Suprapubic skin (tissue), 4 donors: Measurements from ENCODE around the gene CDHR4.

Experiments used
- POLR2A ChIP-seq, 2 donors: fragments of 450-650 bp; IDR thresholded peaks; one replicate each; pipeline ENCODE4 v1.6.1; 2017; ENCODE audit warnings: antibody characterized with exemption in 2 of 2, mild to moderate bottlenecking in 2 of 2, moderate library complexity in 2 of 2
- POLR2AphosphoS5 ChIP-seq, 3 donors: sonication (generic); formaldehyde crosslinking; IDR thresholded peaks; one replicate each; pipeline ENCODE4 v1.6.1; 2017; ENCODE audit warnings: antibody characterized with exemption in 3 of 3
- TF ChIP-seq, protein P1 (sequence below), 2 donors: fragments of 200-600 bp in 1 of 2; fragments of 450-650 bp in 1 of 2; sonication (generic) in 1 of 2; IDR thresholded peaks; one replicate each; pipeline ENCODE4 v1.5.1; 2016 to 2019; ENCODE audit warnings: antibody characterized with exemption in 2 of 2, mild to moderate bottlenecking in 1 of 2, moderate library complexity in 1 of 2

DNA sequence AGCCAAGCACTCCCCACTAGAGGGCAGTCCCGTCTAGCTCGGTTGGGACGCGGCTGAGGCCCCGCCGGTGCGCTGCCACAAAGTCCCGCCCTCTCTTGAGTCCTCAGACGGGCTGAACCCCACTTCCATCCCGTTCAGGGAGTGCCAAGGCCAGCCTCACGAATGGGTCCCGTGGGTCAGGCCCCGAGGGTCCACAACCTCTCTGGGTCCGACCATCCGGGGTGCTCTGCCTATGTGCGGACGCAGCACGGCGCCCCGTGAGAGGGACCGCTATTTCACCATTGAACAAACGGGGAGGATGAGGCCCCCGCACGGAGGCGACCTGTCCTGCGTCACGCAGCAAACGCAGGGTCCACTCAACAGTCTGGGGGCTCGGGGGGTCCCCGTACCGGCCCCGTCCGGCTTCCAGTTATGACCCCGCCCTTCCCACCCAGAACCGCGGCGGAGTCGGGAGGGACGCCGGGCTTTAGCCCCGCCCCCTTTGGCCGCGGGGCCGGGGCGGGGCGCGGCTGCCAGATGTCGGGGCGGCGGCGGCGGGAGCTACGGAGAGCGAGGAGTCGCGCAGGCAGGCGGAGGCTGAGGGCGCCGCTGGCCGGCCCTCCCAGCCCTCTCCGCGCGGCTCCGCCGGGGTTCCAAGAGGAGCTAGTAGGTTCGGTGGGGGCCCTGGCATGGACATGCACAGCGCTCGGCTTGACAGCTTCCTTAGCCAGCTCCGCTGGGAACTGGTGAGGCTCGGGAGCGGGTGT is 3.2 kb upstream of the CDHR4 start, which contains the start of gene INKA1:
- TF ChIP-seq POLR2A (IDR thresholded peaks at IDR 0.05) (peak in 1 of 2 donors; percentile 40), POLR2AphosphoS5 (IDR thresholded peaks at IDR 0.05) (peak in 1 of 3 donors; percentile 36)
- TF ChIP-seq, protein P1, sequence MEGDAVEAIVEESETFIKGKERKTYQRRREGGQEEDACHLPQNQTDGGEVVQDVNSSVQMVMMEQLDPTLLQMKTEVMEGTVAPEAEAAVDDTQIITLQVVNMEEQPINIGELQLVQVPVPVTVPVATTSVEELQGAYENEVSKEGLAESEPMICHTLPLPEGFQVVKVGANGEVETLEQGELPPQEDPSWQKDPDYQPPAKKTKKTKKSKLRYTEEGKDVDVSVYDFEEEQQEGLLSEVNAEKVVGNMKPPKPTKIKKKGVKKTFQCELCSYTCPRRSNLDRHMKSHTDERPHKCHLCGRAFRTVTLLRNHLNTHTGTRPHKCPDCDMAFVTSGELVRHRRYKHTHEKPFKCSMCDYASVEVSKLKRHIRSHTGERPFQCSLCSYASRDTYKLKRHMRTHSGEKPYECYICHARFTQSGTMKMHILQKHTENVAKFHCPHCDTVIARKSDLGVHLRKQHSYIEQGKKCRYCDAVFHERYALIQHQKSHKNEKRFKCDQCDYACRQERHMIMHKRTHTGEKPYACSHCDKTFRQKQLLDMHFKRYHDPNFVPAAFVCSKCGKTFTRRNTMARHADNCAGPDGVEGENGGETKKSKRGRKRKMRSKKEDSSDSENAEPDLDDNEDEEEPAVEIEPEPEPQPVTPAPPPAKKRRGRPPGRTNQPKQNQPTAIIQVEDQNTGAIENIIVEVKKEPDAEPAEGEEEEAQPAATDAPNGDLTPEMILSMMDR (IDR thresholded peaks at IDR 0.05), result peak; percentile 62 to 90
